HG02610 (cell line): Measurements from ENCODE around the gene MS4A1.
"Not testable (repeated sequence)": the region's sequence is repeated elsewhere in the genome, so short reads cannot be mapped to it uniquely, and the experiment has no call there.

Experiments used
- ATAC-seq: cut with Tn5 transposase; IDR thresholded peaks from one replicate; pipeline ENCODE4 v1.9.1; 2021; ENCODE audit warnings: mild to moderate bottlenecking, moderate library complexity; ENCODE audit not compliant: unreplicated experiment

Gene MS4A1

DNA sequence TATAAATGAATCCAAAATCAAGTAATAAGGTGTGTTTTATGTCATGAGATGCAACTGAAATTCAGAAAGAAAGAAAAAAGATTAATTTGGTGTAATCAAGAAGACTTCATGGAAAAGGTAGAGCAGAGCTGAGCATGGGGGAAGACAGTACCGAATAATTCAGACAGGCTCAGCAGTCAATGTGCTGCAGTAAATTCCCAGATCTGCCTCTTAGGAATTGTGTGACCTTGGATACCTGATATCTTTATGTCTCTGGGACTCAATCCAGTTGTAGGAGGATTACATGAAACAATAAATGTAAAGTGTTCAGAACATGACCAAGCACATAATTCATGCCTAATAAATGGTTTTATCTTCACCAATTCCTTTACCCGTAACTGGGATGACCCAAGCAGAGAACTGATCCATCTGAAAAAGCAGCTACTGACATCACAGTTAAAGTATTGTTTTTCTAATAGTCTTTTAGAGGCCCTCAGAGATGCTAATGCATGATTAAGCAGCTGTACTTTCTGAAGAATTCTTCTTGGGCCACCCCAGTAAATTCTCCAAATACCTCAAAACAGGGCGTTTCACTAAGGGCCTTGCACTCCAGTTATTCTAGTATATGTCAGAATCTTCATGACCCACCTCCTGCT, 44.7 kb downstream of the MS4A1 start:
- no peak for ATAC-seq

DNA sequence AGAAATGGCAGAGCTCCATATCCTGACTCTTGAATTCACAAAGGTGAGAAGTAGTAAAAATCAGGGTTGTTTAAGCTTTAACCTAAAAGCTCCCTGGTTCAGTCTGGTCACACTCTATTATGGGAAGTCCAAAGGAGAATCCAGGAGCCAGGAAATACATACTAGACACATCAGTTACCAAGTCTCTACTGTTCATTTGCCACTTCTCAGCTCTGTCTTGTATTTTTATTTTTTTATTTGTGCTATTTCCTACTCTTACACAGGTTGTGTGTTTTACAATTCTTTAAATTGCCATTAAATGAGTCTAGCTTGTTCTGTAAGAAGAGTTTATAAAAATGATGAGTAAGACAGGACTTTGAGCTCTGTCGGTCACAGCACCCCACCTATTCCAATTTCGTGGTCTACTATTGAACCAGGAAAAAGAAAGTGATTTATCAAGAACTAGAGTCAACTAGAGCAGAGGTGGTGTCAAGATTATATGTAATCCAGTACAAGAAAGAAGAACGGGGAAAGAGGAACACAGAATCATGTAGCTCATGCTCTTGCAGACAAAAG, 46.7 kb downstream of the MS4A1 start:
- ATAC-seq: no peak

DNA sequence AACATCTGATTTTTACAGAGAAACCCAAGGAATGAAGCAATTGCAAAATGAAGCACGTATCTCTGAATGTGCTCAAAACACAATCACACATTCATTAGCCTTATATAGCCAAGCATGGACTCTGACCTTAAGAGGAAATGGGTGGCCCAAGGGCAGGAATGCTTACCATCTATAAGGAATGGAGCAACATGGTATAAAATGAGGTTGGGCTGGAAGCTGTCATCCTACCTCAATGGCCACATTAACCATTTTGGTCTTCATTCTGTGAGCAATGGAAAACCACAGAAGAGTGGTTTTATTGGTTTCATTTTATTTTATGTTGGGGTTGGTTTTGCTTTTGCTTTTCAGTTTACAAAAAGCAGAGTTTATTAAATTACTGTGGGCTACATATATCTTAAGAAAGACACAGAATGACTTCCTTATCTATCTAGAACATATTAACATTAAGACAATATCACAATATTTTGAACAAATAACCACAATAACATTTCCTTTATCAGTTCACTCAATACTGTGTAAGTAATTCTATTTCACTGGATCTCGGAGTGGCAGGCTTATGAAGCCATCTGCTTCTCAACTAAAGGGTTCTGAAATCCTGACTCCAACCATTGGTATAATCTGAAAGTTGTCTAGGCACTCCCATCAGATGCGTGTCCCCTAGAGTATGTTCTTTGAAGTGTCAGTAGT, 48.7 kb downstream of the MS4A1 start:
- no peak for ATAC-seq

DNA sequence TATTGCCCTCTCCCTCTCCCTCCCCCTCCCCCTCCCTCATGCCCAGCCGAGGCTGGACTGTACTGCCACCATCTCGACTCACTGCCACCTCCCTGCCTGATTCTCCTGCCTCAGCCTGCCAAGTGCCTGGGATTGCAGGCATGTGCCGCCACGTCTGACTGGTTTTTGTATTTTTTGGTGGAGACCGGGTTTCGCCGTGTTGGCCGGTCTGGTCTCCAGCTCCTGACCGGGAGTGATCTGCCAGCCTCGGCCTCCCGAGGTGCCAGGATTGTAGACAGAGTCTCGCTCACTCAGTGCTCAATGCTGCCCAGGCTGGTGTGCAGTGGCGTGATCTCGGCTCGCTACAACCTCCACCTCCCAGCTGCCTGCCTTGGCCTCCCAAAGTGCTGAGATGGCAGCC, 54.0 kb downstream of the MS4A1 start:
- not testable (repeated sequence) for ATAC-seq

DNA sequence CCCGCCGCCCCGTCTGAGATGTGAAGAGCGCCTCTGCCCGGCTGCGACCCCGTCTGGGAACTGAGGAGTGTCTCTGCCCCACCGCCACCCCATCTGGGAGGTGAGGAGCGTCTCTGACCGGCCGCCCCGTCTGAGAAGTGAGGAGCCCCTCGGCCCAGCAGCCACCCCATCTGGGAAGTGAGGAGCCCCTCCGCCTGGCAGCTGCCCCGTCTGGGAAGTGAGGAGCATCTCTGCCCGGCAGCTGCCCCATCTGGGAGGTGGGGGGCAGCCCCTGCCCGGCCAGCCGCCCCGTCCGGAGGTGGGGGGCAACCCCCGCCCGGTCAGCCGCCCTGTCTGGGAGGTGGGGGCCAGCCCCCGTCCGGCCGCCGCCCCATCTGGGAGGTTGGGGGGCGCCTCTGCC, 54.6 kb downstream of the MS4A1 start:
- ATAC-seq: not testable (repeated sequence)

DNA sequence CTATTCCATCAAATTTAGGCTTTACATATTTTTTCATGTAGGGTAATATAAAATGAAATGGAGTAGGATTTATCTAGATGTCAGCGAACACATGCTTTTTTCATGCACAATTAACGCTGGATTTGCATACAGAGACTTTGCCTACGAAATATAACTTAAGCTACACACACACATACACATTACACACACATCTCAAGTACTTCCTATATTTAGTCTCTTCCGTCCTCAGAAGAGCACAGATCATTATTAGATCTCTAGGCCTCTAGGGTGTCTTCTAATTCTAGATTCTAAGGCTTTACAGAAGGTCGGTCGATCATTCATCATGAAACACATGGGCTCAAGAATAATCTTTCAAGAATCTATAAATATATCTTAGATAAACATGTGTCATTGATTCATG, 55.7 kb downstream of the MS4A1 start:
- ATAC-seq: no peak

DNA sequence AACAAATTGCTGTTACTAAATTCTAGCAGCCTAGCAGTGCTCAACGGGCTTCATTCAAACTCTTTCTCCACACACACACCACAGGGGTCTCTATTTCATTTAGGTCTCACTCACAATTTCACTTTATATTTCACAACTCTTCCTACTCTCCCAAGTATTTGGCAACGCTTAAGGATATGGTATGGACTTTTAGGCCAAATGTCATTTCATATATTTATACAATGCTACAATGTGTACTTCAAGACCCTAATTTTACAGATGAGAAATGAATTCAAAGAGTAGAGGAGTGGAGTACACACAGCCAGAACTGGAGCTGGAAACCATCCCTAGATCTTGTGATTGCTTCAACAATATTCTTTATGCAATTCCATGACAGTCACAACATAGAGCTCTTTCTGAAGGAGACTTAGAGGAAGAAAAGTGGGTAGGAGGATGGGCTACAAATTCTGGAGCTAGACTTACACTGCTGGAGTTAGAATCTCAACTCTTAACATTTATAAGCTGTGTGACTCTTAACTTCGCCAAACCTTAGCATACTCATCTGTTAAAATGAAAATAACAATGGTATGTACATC, 57.1 kb downstream of the MS4A1 start:
- no peak for ATAC-seq

DNA sequence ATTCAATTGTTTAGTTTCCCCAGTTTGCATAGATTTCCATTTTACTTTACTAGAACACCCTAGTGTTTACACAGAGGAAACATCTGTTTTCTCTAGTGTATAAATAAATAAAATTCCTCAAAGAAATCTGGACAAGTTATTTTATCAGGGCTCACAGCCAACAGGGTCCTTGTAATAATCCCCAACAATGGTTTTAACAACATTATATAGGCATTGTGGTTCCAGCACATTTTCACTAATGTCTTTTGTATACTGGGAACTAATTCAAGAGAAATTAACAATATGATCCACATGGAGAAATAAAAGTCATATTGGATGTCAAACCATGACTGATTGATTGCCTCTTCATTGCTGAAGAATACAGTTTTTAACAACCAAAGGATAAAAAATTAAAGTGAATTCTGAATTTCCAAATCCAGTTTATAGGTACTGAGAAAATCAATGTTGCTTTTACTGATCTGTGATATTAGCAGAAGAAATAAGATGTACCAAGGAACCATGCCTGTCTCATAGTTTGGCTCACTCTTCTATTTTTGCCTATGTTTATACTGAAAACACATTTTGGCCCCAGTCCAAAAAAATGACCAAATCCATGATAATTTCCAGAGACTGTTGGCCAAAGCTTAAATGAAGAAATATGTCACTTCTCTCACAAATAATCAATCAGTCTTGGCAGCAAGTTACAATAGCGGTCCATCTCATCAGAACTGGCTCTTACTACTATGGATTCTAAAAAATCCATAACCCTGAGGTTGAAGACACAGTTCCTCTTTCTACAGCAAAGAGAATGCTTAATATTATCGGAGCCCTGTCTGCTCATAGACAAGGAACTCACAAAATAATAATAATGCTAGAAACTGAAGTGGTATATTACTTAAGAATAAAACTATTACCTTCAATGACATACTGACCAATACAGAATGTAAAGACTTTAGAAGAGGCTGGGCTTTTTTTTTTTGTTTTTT, 58.1 kb downstream of the MS4A1 start:
- ATAC-seq: no peak

DNA sequence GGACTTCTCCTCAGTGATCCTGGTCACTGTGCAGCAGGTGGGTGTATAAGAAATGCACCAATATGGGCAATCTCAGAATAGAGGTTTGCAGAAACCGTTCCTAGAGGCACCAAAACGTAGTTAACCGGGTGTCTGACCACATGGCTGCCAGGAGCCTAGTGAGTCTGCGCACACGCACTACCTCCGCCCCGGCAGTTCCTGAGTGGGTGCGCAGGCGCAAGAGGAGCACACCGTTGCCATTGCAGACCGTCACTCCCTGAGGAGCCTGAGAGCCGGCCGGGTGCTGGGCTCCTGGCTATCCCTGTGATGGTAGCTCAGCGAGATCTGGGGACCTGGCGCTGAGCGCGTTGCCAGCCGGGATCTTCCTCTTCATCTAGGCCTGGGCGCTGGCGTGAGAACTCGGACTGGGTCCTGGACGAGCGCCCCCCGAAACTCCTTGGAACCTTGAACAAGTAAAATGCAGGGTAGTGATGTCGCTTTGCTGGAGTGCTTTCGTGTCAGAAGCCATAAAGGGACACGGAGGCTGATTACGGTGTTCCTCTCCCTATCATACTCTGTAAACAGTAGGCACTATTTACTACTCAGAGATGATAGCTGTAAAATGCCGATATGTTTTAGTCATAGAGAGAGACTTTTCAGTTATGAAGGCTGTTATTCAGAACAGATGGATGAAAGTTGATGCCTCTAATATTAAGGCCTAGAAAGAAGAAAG, 59.7 kb downstream of the MS4A1 start, which contains the start of gene MS4A13:
Gene MS4A13, plus strand, starts transcription at position 249 of the 712 bp plus-strand sequence. CDS start 2,692 bp downstream, outside the sequence.
- ATAC-seq: no peak
